WTC11 (cell line): ENCODE results near the gene KRT36.

Source experiments
- ATF6 ChIP-seq: sonication (generic); formaldehyde crosslinking; IDR thresholded peaks from 2 replicates; pipeline ENCODE4 v1.8.1; 2023; ENCODE audit warnings: mild to moderate bottlenecking, missing genetic modification reagents
- CTCF ChIP-seq: fragments of 200-600 bp; IDR thresholded peaks from 2 replicates; pipeline ENCODE4 v1.8.0; 2022; ENCODE audit warnings: antibody characterized with exemption
- TF ChIP-seq, protein P1 (sequence below): sonication (generic); formaldehyde crosslinking; IDR thresholded peaks from 2 replicates; pipeline ENCODE4 v1.8.0; 2022; ENCODE audit warnings: mild to moderate bottlenecking, missing genetic modification reagents

DNA sequence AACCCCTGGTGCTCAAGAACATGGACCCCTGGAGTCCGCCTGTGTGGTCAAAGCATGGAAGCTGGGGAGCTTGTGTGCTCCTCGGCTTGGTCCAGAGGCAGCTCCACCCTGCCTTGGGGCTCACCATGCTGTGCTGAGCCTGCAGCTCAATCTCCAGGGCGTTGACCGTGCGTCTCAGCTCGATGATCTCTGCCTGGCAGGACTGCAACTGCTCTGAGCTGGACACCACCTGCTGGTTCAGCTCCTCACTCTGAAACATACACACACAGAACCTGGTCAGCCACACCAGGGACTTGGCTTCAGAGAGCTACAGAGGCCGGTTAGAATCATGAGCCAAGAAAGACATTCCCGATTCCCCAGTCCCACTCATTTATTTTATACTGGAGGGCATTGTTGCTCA is 11.5 kb downstream of the KRT36 start:
- TF ChIP-seq, protein P1, sequence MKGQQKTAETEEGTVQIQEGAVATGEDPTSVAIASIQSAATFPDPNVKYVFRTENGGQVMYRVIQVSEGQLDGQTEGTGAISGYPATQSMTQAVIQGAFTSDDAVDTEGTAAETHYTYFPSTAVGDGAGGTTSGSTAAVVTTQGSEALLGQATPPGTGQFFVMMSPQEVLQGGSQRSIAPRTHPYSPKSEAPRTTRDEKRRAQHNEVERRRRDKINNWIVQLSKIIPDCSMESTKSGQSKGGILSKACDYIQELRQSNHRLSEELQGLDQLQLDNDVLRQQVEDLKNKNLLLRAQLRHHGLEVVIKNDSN (CRISPR knock-in tag), result no peak
- TF ChIP-seq CTCF, result no peak
- no peak for TF ChIP-seq ATF6 (CRISPR knock-in tag)
